K562 (cell line): ENCODE measurements around the gene XIRP1.

Experiments
- CHD1 ChIP-seq: fragments of 200-600 bp; sonication (generic); IDR thresholded peaks from one replicate; pipeline ENCODE4 v1.6.1; 2012; ENCODE audit warnings: mild to moderate bottlenecking, moderate library complexity, low read length, inconsistent platforms
- CREM ChIP-seq: IDR thresholded peaks from 2 replicates; pipeline ENCODE4 v1.6.1; 2014; ENCODE audit warnings: antibody characterized with exemption, low read depth
- ETS1 ChIP-seq: conservative IDR thresholded peaks from 2 replicates; pipeline ENCODE4 v1.6.1; 2011; ENCODE audit warnings: low read depth, mild to moderate bottlenecking, low read length; ENCODE audit not compliant: control insufficient read depth
- HMGXB4 ChIP-seq: sonication (generic); formaldehyde crosslinking; IDR thresholded peaks from 2 replicates; pipeline ENCODE4 v1.8.1; 2023; ENCODE audit warnings: mild to moderate bottlenecking, missing genetic modification reagents
- IRF2 ChIP-seq: sonication (generic); formaldehyde crosslinking; IDR thresholded peaks from 2 replicates; pipeline ENCODE4 v1.8.1; 2022; ENCODE audit warnings: mild to moderate bottlenecking, missing genetic modification reagents
- NFIC ChIP-seq: fragments of 450-650 bp; IDR thresholded peaks from 2 replicates; pipeline ENCODE4 v1.6.1; 2017; ENCODE audit warnings: mild to moderate bottlenecking, inconsistent platforms
- NFYB ChIP-seq: IDR thresholded peaks from 2 replicates; pipeline ENCODE4 v1.6.1; 2011; ENCODE audit warnings: mild to moderate bottlenecking, moderate library complexity; ENCODE audit not compliant: insufficient read length; ENCODE audit errors: extremely low read depth
- POLR2A ChIP-seq: fragments of 450-650 bp; conservative IDR thresholded peaks from 2 replicates; pipeline ENCODE4 v1.6.1; 2016
- RERE ChIP-seq: sonication (generic); formaldehyde crosslinking; IDR thresholded peaks from 2 replicates; pipeline ENCODE4 v1.8.0; 2023; ENCODE audit warnings: missing genetic modification reagents, mild to moderate bottlenecking, borderline replicate concordance
- SRF ChIP-seq, 2 experiments: fragments of 250-450, 450-650 bp in 1 of 2; sonication (Bioruptor Pico) in 1 of 2; sonication (generic) in 1 of 2; formaldehyde crosslinking; IDR thresholded peaks; 2 replicates each; pipeline versions ENCODE4 v1.5.0 to v1.5.1; 2020 to 2022; ENCODE audit warnings: mild to moderate bottlenecking in 1 of 2, missing genetic modification reagents in 1 of 2
- ZBTB11 ChIP-seq, 3 experiments: fragments of 200-800 bp in 1 of 3; fragments of 250-450 bp in 1 of 3; fragments of 450-650 bp in 1 of 3; sonication (Bioruptor Pico) in 1 of 3; sonication (Bioruptor generic) in 1 of 3; formaldehyde crosslinking in 1 of 3; IDR thresholded peaks; 2 replicates each; pipeline versions ENCODE4 v1.6.1 to v1.8.0; 2016 to 2022; ENCODE audit warnings: mild to moderate bottlenecking in 2 of 3, missing genetic modification characterization in 2 of 3, missing compliant biosample characterization in 1 of 3, moderate library complexity in 1 of 3
- ZBTB40 ChIP-seq, 2 experiments: fragments of 450-650 bp in 1 of 2; sonication (generic) in 1 of 2; formaldehyde crosslinking in 1 of 2; IDR thresholded peaks; 2 replicates each; pipeline versions ENCODE4 v1.7.1 to v1.9.0; 2016 to 2022; ENCODE audit warnings: inconsistent platforms in 1 of 2, mild to moderate bottlenecking in 1 of 2, missing genetic modification reagents in 1 of 2
- ZNF274 ChIP-seq: IDR thresholded peaks from 2 replicates; pipeline ENCODE4 v1.6.1; 2011; ENCODE audit warnings: low read depth, mild to moderate bottlenecking, low read length, moderate library complexity, borderline replicate concordance

GRCh38 chr3:39134305-39134704 lies 58.1 kb downstream of the XIRP1 start:
- TF ChIP-seq ZBTB40 (IDR thresholded peaks at IDR 0.05) (no peak), ZBTB40 (CRISPR knock-in tag; IDR thresholded peaks at IDR 0.05) (no peak), ZBTB11 (CRISPR knock-in tag; IDR thresholded peaks at IDR 0.05) (no peak), POLR2A (no peak), ZNF274 (no peak), RERE (CRISPR knock-in tag) (no peak), HMGXB4 (no peak), CHD1 (no peak), CREM (no peak), SRF (CRISPR knock-in tag; IDR thresholded peaks at IDR 0.05) (no peak), IRF2 (CRISPR knock-in tag) (no peak), ETS1 (no peak), NFYB (no peak), NFIC (no peak)
